ENCODE measurements around the gene EPN1. TPM values are rescaled to one million over a fixed set of nuclear protein-coding genes. Genes with fewer than 3 reads are reported as not detected.

Gene EPN1
- total RNA-seq, 6 experiments from 2014 or later = 176 to 191 (median 185) TPM

DNA sequence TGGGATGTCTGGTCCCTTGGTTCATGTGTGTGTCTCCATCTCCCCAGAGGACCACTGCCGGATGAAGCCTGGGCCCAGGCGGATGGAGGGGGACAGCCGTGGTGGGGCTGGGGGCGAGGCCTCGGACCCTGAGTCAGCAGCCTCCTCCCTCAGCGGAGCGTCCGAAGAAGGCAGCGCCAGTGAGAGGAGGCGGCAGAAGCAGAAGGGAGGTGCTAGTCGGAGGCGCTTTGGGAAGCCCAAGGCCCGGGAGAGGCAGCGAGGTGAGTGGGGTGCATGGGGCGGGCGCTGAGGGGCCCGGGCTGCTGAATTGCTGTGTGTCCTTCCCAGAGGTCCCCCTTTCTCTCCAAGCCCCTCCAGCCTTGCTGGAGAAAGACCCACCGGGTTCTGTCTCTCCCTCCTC is 23.8 kb upstream of the EPN1 start:
- Mint-ChIP-seq H3K27me3 (ENCODE audit: insufficient read depth) (peaks cover 6% of the 10 kb centered on the region), H3K4me1 (ENCODE audit: low read depth) (peaks cover 19% of the 10 kb centered on the region), H3K36me3 (ENCODE audit: low read depth) (peaks cover 10% of the 10 kb centered on the region), H3K27ac (no peak overlapping the region), H3K4me3 (no peak overlapping the region), H3K9me3 (no peaks in the 10 kb centered on the region)
- DNase-seq = no peak
- TF ChIP-seq, protein P1, sequence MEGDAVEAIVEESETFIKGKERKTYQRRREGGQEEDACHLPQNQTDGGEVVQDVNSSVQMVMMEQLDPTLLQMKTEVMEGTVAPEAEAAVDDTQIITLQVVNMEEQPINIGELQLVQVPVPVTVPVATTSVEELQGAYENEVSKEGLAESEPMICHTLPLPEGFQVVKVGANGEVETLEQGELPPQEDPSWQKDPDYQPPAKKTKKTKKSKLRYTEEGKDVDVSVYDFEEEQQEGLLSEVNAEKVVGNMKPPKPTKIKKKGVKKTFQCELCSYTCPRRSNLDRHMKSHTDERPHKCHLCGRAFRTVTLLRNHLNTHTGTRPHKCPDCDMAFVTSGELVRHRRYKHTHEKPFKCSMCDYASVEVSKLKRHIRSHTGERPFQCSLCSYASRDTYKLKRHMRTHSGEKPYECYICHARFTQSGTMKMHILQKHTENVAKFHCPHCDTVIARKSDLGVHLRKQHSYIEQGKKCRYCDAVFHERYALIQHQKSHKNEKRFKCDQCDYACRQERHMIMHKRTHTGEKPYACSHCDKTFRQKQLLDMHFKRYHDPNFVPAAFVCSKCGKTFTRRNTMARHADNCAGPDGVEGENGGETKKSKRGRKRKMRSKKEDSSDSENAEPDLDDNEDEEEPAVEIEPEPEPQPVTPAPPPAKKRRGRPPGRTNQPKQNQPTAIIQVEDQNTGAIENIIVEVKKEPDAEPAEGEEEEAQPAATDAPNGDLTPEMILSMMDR (IDR thresholded peaks at IDR 0.05) = no peak

DNA sequence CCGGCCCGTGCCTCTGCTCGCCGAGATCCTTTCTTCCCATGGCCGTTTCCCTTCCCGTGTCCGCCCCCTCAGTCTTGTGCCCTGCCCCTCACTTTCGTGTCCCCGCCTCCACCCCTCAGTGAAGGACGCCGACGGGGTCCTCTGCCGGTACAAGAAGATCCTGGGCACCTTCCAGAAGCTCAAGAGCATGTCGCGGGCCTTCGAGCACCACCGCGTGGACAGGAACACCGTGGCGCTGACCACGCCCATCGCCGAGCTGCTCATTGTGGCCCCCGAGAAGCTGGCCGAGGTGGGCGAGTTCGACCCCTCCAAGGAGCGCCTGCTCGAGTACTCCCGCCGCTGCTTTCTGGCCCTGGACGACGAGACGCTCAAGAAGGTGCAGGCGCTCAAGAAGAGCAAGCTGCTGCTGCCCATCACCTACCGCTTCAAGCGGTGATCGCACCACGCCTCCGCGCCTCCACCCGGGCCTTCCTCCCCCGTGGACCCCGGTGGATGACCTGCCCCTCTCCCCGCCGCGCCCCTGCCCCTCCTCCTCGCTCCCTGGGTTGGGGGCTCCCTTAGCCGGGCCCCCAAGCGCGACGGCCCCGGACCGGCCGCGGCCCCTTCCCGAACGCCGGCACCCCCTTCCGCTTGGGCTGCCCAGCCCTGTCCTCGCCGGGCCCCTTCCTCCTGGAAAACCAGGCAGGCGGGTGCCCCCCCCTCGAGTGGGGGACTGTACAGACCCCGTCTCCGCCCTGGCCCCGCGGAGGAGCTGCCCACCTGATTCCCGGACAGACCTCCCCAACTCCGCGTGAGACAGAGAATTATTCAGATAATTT is 22.5 kb upstream of the EPN1 start:
- H3K36me3 Mint-ChIP-seq (ENCODE audit: low read depth) = peaks cover 12% of the 10 kb centered on the region
- H3K9me3 Mint-ChIP-seq = no peaks in the 10 kb centered on the region
- DNase-seq = no peak
- H3K27me3 Mint-ChIP-seq (ENCODE audit: insufficient read depth) = peaks cover 6% of the 10 kb centered on the region
- H3K4me3 Mint-ChIP-seq = no peak overlapping the region
- H3K27ac Mint-ChIP-seq = no peak overlapping the region
- TF ChIP-seq, protein P1 (IDR thresholded peaks at IDR 0.05) = no peak
- H3K4me1 Mint-ChIP-seq (ENCODE audit: low read depth) = peaks cover 23% of the 10 kb centered on the region

DNA sequence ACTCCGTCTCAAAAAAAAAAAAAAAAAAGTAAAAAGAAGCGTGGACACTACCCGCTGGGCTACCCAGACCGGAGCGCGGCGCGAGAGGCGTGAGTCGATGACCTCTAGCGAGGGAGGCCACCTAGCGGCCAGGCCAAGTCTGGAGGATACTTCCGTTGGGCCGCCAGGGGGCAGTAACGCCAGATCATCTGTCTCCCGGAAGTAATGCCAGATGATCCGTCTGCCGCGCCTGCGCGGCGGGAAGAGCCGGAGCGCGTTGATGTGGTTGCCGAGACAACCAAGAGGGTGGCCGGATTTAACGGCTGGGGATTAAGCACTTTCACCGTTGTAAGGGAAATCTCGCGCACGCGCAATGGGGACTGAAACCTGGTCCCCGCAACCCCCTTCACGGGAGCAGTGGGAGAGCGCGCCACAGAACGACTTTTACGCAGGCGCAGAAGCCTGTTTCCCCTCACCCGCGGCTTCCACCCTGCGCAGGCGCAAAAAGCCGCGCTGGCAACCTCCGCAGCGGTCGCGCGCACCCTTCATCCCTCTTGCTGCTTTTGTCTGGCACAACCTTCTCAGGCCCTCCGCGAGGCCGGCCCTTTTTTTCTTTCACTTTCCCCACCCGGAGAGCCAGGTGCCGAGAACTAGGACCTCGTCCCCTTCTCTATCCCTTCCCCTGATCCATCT is 21.2 kb upstream of the EPN1 start:
- Mint-ChIP-seq H3K4me1 (ENCODE audit: low read depth) (peaks cover 28% of the 10 kb centered on the region), H3K36me3 (ENCODE audit: low read depth) (peaks cover 12% of the 10 kb centered on the region), H3K27ac (peak overlapping the region; percentile 100), H3K9me3 (no peaks in the 10 kb centered on the region), H3K27me3 (ENCODE audit: insufficient read depth) (peaks cover 6% of the 10 kb centered on the region), H3K4me3 (peak overlapping the region; percentile 97)
- TF ChIP-seq, protein P1 (IDR thresholded peaks at IDR 0.05) = peak; percentile 99
- peak; percentile 99 for DNase-seq

DNA sequence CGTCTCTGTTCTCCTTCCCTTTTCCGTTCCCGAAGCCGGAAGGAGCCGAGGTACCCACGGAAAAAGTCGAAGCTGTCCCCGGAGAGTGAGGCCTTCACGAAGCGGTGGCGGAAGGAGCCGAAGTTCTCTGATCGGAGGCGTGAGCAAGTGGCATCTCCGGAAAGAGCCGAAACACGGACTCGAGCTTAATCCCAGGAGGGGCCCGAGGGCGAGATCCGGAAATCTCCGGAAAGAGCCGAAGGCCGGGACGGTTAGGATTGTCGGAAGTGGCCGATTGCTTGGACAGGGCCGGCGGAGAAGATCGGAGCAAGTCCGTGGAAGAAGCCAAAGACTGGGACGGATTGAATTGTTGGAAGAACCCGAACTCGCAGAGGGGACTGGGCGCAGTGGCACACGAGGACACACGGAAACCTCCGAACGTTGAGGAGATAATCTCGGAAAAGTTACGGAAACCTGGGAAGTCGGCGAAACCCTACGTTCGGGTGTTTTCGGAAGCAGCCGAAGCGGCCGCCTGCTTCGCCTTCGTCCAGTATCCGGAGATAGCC is 20.6 kb upstream of the EPN1 start:
- Mint-ChIP-seq H3K36me3 (ENCODE audit: low read depth) (peaks cover 12% of the 10 kb centered on the region), H3K4me1 (ENCODE audit: low read depth) (peaks cover 31% of the 10 kb centered on the region), H3K9me3 (no peaks in the 10 kb centered on the region), H3K27ac (peak overlapping the region; percentile 100), H3K4me3 (peak overlapping the region; percentile 97), H3K27me3 (ENCODE audit: insufficient read depth) (peaks cover 6% of the 10 kb centered on the region)
- TF ChIP-seq, protein P1 (IDR thresholded peaks at IDR 0.05) = no peak
- peak; percentile 99 for DNase-seq

DNA sequence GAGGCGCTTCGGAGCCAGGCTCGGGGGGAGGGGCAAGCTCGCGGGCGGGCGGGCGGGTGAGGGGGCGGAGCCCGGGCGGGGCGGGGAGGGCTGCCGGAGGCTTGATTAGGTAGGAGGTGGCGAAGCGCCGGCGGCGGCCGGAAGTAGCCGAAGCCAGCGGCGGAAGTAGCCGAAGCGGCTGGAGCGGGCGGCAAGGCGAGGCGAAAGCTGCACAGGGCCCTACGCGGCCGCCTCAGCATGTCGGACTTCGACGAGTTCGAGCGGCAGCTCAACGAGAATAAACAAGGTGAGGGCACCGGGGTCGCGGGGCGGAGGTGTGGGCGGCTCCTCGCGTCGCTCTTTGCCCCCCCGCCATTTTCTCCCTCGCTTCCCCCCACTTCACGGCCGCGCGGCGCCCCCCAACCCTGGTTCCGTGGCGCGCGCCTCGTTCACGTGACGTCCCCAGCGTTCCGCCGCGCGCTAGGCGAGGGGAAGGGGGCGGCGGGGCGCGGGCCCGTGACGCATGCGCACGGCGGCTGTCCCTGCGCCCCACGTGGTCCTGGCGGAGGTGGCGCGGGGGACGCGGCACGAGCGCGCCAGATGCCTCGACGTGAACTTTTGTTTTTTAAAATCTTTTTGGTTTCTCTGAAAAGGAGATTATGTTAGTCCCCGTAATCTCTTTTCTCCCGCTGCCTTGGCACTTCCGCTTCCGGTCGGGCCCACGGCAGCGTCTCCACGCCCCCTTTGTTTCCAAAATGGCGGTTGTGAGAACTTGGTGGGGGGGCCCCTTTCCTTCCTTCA is 20.0 kb upstream of the EPN1 start, which contains the start of gene U2AF2:
U2AF2 (plus strand) TSS at position 168 of the 780 bp plus-strand sequence; CDS start at position 238, 70 bp downstream.
- DNase-seq = peak; percentile 86
- H3K4me3 Mint-ChIP-seq = peak within 1 kb of the TSS; percentile 97
- peaks cover 35% of the 10 kb centered on the region for H3K4me1 Mint-ChIP-seq (ENCODE audit: low read depth)
- TF ChIP-seq, protein P1 (IDR thresholded peaks at IDR 0.05) = peak; percentile 17
- H3K27me3 Mint-ChIP-seq (ENCODE audit: insufficient read depth) = peaks cover 8% of the 10 kb centered on the region
- no peaks in the 10 kb centered on the region for H3K9me3 Mint-ChIP-seq
- peak within 1 kb of the TSS; percentile 100 for H3K27ac Mint-ChIP-seq
- H3K36me3 Mint-ChIP-seq (ENCODE audit: low read depth) = peaks cover 12% of the 10 kb centered on the region

Measured in HFFc6 (cell line).